HepG2 (cell line): ENCODE measurements around the gene SLC2A10. TPM values are rescaled to one million over a fixed set of nuclear protein-coding genes. Genes with fewer than 3 reads are reported as not detected.

Source experiments
- CCAR2 ChIP-seq: fragments of 200-400 bp; formaldehyde crosslinking; optimal IDR thresholded peaks from 2 replicates; pipeline ENCODE3; 2018; ENCODE audit warnings: low read depth, mild to moderate bottlenecking, low read length, moderate library complexity
- FOSL1 ChIP-seq: sonication (generic); formaldehyde crosslinking; IDR thresholded peaks from 2 replicates; pipeline ENCODE4 v1.9.0; 2021; ENCODE audit warnings: missing genetic modification reagents, borderline replicate concordance
- FOXA1 ChIP-seq, 2 experiments: fragments of 450-650 bp in 1 of 2; sonication (generic) in 1 of 2; formaldehyde crosslinking in 1 of 2; IDR thresholded peaks; 2 replicates each; pipeline versions ENCODE4 v1.4.0 to v1.6.1; 2016 to 2020; ENCODE audit warnings: missing genetic modification reagents in 1 of 2
- FOXO4 ChIP-seq: sonication (generic); formaldehyde crosslinking; conservative IDR thresholded peaks from 2 replicates; pipeline ENCODE4 v1.8.1; 2023; ENCODE audit warnings: missing genetic modification reagents
- GFI1 ChIP-seq: sonication (generic); formaldehyde crosslinking; IDR thresholded peaks from 2 replicates; pipeline ENCODE4 v1.5.0; 2020; ENCODE audit warnings: missing genetic modification reagents, mild to moderate bottlenecking, borderline replicate concordance
- KLF11 ChIP-seq: IDR thresholded peaks from 2 replicates; pipeline ENCODE4 v1.6.1; 2016; ENCODE audit warnings: missing compliant biosample characterization
- MYC ChIP-seq: sonication (generic); formaldehyde crosslinking; IDR thresholded peaks from 2 replicates; pipeline ENCODE4 v1.9.0; 2021; ENCODE audit warnings: missing genetic modification reagents, borderline replicate concordance
- NONO ChIP-seq, 2 experiments: fragments of 450-650 bp in 1 of 2; sonication (generic) in 1 of 2; formaldehyde crosslinking in 1 of 2; IDR thresholded peaks in 1 of 2; conservative IDR thresholded peaks in 1 of 2; 2 replicates each; pipeline versions ENCODE4 v1.6.1 to v1.8.0; 2017 to 2022; ENCODE audit warnings: mild to moderate bottlenecking in 1 of 2, missing genetic modification reagents in 1 of 2, moderate library complexity in 1 of 2
- NPAS2 ChIP-seq: sonication (generic); formaldehyde crosslinking; IDR thresholded peaks from 2 replicates; pipeline ENCODE4 v1.8.0; 2022; ENCODE audit warnings: mild to moderate bottlenecking, missing genetic modification reagents, borderline replicate concordance
- SRY ChIP-seq: sonication (generic); formaldehyde crosslinking; IDR thresholded peaks from 2 replicates; pipeline ENCODE4 v1.8.0; 2022; ENCODE audit warnings: mild to moderate bottlenecking, missing genetic modification reagents
- TBP ChIP-seq: sonication (generic); formaldehyde crosslinking; IDR thresholded peaks from 2 replicates; pipeline ENCODE4 v1.5.0; 2020; ENCODE audit warnings: missing genetic modification reagents
- TMF1 ChIP-seq: sonication (generic); formaldehyde crosslinking; IDR thresholded peaks from 2 replicates; pipeline ENCODE4 v1.8.1; 2022; ENCODE audit warnings: low read depth, missing genetic modification reagents
- ZNF136 ChIP-seq: sonication (generic); formaldehyde crosslinking; IDR thresholded peaks from 2 replicates; pipeline ENCODE4 v1.8.1; 2022; ENCODE audit warnings: low read depth, mild to moderate bottlenecking, moderate library complexity, missing genetic modification reagents
- ZNF546 ChIP-seq: sonication (generic); formaldehyde crosslinking; conservative IDR thresholded peaks from 2 replicates; pipeline ENCODE4 v1.8.1; 2023; ENCODE audit warnings: mild to moderate bottlenecking, missing genetic modification reagents
- ZNF737 ChIP-seq: sonication (generic); formaldehyde crosslinking; IDR thresholded peaks from 2 replicates; pipeline ENCODE4 v1.5.0; 2020; ENCODE audit warnings: missing genetic modification reagents, mild to moderate bottlenecking, borderline replicate concordance
- ZZZ3 ChIP-seq: sonication (generic); formaldehyde crosslinking; IDR thresholded peaks from 2 replicates; pipeline ENCODE4 v1.4.0; 2020; ENCODE audit warnings: missing genetic modification reagents, mild to moderate bottlenecking, borderline replicate concordance
- polyA plus RNA-seq, 8 experiments: library from polyadenylated mRNA; depleted of rRNA in 3 of 8; stranded (reverse) in 7 of 8; unstranded in 1 of 8; fragments of >200 nt; fragmentation: Illumina TruSeq in 4 of 8; extraction: Trizol in 4 of 8; gene quantifications; 2 replicates each; pipeline versions ENCODE4 v1.2.1 to v1.2.3, GENCODE V29; 2011 to 2016; ENCODE audit warnings: low read depth in 4 of 8, missing spikeins in 1 of 8, mixed read lengths in 1 of 8; ENCODE audit not compliant: insufficient read depth in 1 of 8
- total RNA-seq, 5 experiments: library from RNA; depleted of rRNA; stranded (reverse); fragments of >200 nt; fragmentation: Illumina TruSeq; extraction: Trizol; gene quantifications; 2 replicates each; pipeline ENCODE4 v1.2.3, GENCODE V29; 2016; ENCODE audit warnings: low read depth in 1 of 5
- TF ChIP-seq, protein P1 (sequence below): sonication (generic); formaldehyde crosslinking; conservative IDR thresholded peaks from 2 replicates; pipeline ENCODE4 v1.4.0; 2020; ENCODE audit warnings: missing genetic modification reagents

SLC2A10 gene
- total and polyA plus RNA-seq, 2 of the 13 experiments (the other 11 are each of a cell fraction or from before 2014, with no cell fraction given), result 16.0 to 18.4 TPM

GRCh38 chr20:46710153-46710913, 884 bp downstream of the SLC2A10 start (continued):
- TF ChIP-seq, protein P1, sequence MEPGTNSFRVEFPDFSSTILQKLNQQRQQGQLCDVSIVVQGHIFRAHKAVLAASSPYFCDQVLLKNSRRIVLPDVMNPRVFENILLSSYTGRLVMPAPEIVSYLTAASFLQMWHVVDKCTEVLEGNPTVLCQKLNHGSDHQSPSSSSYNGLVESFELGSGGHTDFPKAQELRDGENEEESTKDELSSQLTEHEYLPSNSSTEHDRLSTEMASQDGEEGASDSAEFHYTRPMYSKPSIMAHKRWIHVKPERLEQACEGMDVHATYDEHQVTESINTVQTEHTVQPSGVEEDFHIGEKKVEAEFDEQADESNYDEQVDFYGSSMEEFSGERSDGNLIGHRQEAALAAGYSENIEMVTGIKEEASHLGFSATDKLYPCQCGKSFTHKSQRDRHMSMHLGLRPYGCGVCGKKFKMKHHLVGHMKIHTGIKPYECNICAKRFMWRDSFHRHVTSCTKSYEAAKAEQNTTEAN (CRISPR knock-in tag), result peak; percentile 39
- TF ChIP-seq ZNF136 (CRISPR knock-in tag), result 0 out of 2 replicates have a peak, but pooled peaks have one; percentile 59
- no peak for TF ChIP-seq ZZZ3
- no peak for TF ChIP-seq TMF1 (CRISPR knock-in tag)
- TF ChIP-seq KLF11 (CRISPR knock-in tag), result 0 out of 2 replicates have a peak, but pooled peaks have one; percentile 31
- TF ChIP-seq ZNF737 (CRISPR knock-in tag), result peak; percentile 21; the same call in 1 of the 2 replicates
- TF ChIP-seq NPAS2 (CRISPR knock-in tag), result no peak
- no peak for TF ChIP-seq FOSL1 (CRISPR knock-in tag)
- no peak for TF ChIP-seq NONO (IDR thresholded peaks at IDR 0.05)
- TF ChIP-seq NONO (CRISPR knock-in tag; conservative IDR thresholded peaks at IDR 0.05), result no peak
- peak; percentile 59; the same call in 1 of the 2 replicates for TF ChIP-seq SRY (CRISPR knock-in tag)
- TF ChIP-seq MYC (CRISPR knock-in tag), result no peak
- peak; percentile 46 for TF ChIP-seq CCAR2
- 0 out of 2 replicates have a peak, but pooled peaks have one; percentile 79 for TF ChIP-seq FOXO4 (CRISPR knock-in tag)
- TF ChIP-seq FOXA1 (IDR thresholded peaks at IDR 0.05), result no peak
- peak; percentile 68 for TF ChIP-seq FOXA1 (CRISPR knock-in tag; IDR thresholded peaks at IDR 0.05)
- no peak for TF ChIP-seq GFI1 (CRISPR knock-in tag)
- 0 out of 2 replicates have a peak, but pooled peaks have one; percentile 47 for TF ChIP-seq TBP
- TF ChIP-seq ZNF546 (CRISPR knock-in tag), result no peak
- TF ChIP-seq, all 625 proteins: peak for 78
